RWPE2 (cell line): ENCODE measurements around the gene C1D.
A peak's percentile ranks its signal among the peaks of the same experiment; 100 is the strongest.

Experiments
- ATAC-seq: fragments of 200-7000 bp; cut with Tn5 transposase; 3 replicates; pipeline ENCODE4 v1.9.1; 2021; ENCODE audit warnings: low read depth
- DNase-seq: peaks from one replicate; pipeline ENCODE4 v3.0.0-alpha.2; 2020; ENCODE audit warnings: low spot score
- H3K27ac ChIP-seq: fragments of 450-650 bp; 2 replicates; pipeline ENCODE4 v1.5.1; 2017; ENCODE audit warnings: mild to moderate bottlenecking; ENCODE audit not compliant: poor library complexity, severe bottlenecking
- H3K27me3 ChIP-seq: fragments of 250-450 bp; sonication (Bioruptor Pico); 2 replicates; pipeline ENCODE4 v1.5.1; 2021; ENCODE audit warnings: mild to moderate bottlenecking, moderate library complexity; ENCODE audit not compliant: insufficient read depth, poor library complexity, severe bottlenecking
- H3K36me3 ChIP-seq: fragments of 250-450 bp; sonication (Bioruptor Pico); 2 replicates; pipeline ENCODE4 v1.5.1; 2020; ENCODE audit warnings: low read depth, mild to moderate bottlenecking, moderate library complexity
- H3K4me1 ChIP-seq: fragments of 250-450 bp; sonication (Bioruptor Pico); 2 replicates; pipeline ENCODE4 v1.5.1; 2021; ENCODE audit warnings: mild to moderate bottlenecking, moderate library complexity; ENCODE audit not compliant: insufficient read depth, poor library complexity, severe bottlenecking
- H3K4me3 ChIP-seq: fragments of 250-450 bp; sonication (Bioruptor Pico); 2 replicates; pipeline ENCODE4 v1.5.1; 2021; ENCODE audit warnings: mild to moderate bottlenecking, moderate library complexity; ENCODE audit not compliant: severe bottlenecking
- H3K9me3 ChIP-seq: fragments of 250-450 bp; sonication (Bioruptor Pico); 2 replicates; pipeline ENCODE4 v1.5.1; 2021; ENCODE audit warnings: mild to moderate bottlenecking, moderate library complexity; ENCODE audit not compliant: severe bottlenecking
- CTCF ChIP-seq: fragments of 450-650 bp; IDR thresholded peaks from one replicate; pipeline ENCODE4 v1.5.1; 2017; ENCODE audit warnings: mild to moderate bottlenecking, moderate library complexity; ENCODE audit not compliant: poor library complexity, severe bottlenecking

C1D gene

GRCh38 chr2:68043695-68044094 lies 19.1 kb downstream of the C1D start:
- Histone ChIP-seq H3K36me3 (peaks cover 28% of the 10 kb centered on the region), H3K27me3 (no peaks in the 10 kb centered on the region), H3K4me1 (peaks cover 41% of the 10 kb centered on the region), H3K9me3 (no peaks in the 10 kb centered on the region), H3K4me3 (no peak overlapping the region), H3K27ac (peak overlapping the region; percentile 98)
- no peak for ATAC-seq
- TF ChIP-seq CTCF = no peak
- no peak for DNase-seq

- H3K4me3 ChIP-seq = no peak overlapping the region
- peak overlapping the region; percentile 98 for H3K27ac ChIP-seq
- H3K36me3 ChIP-seq = peaks cover 28% of the 10 kb centered on the region
- no peaks in the 10 kb centered on the region for H3K27me3 ChIP-seq
- ATAC-seq = no peak
- no peak for DNase-seq
- peaks cover 41% of the 10 kb centered on the region for H3K4me1 ChIP-seq
- TF ChIP-seq CTCF = no peak
- no peaks in the 10 kb centered on the region for H3K9me3 ChIP-seq
These were observed 19.8 kb downstream of the C1D start for GRCh38 chr2:68043032-68043431.

GRCh38 chr2:68041704-68042245 lies 21.0 kb downstream of the C1D start:
- no peaks in the 10 kb centered on the region for H3K27me3 ChIP-seq
- peaks cover 26% of the 10 kb centered on the region for H3K36me3 ChIP-seq
- TF ChIP-seq CTCF = no peak
- ATAC-seq (no peak), DNase-seq (no peak)
- H3K9me3 ChIP-seq = no peaks in the 10 kb centered on the region
- peaks cover 39% of the 10 kb centered on the region for H3K4me1 ChIP-seq
- no peak overlapping the region for H3K27ac ChIP-seq
- no peak overlapping the region for H3K4me3 ChIP-seq

GRCh38 chr2:68040078-68040477 lies 22.7 kb downstream of the C1D start:
- no peaks in the 10 kb centered on the region for H3K27me3 ChIP-seq
- peaks cover 24% of the 10 kb centered on the region for H3K4me1 ChIP-seq
- H3K9me3 ChIP-seq = no peaks in the 10 kb centered on the region
- H3K36me3 ChIP-seq = peaks cover 14% of the 10 kb centered on the region
- H3K4me3 ChIP-seq = no peak overlapping the region
- TF ChIP-seq CTCF = no peak
- DNase-seq = no peak
- no peak overlapping the region for H3K27ac ChIP-seq
- no peak for ATAC-seq

- no peak for ATAC-seq
- Histone ChIP-seq H3K4me1 (peaks cover 16% of the 10 kb centered on the region), H3K9me3 (no peaks in the 10 kb centered on the region), H3K4me3 (no peak overlapping the region), H3K27ac (no peak overlapping the region), H3K27me3 (no peaks in the 10 kb centered on the region), H3K36me3 (peaks cover 9% of the 10 kb centered on the region; the same call in 1 of the 2 replicates)
- DNase-seq = no peak
- no peak for TF ChIP-seq CTCF
These were observed 23.5 kb downstream of the C1D start for GRCh38 chr2:68039317-68039716.
